HG03469 (cell line): ENCODE measurements around the gene OXCT1.
"Not testable (repeated sequence)": the region's sequence is repeated elsewhere in the genome, so short reads cannot be mapped to it uniquely, and the experiment has no call there.

Experiments used
- ATAC-seq: cut with Tn5 transposase; IDR thresholded peaks from one replicate; pipeline ENCODE4 v1.9.1; 2021; ENCODE audit warnings: mild to moderate bottlenecking, moderate library complexity, moderate number of reproducible peaks; ENCODE audit not compliant: unreplicated experiment

OXCT1 gene

GRCh38 chr5:41874512-41875060 is 4.4 kb upstream of the OXCT1 start:
- no peak for ATAC-seq

GRCh38 chr5:41871852-41872251 is 1.6 kb upstream of the OXCT1 start:
- no peak for ATAC-seq

GRCh38 chr5:41870627-41871048 is 413 bp upstream of the OXCT1 start:
- no peak for ATAC-seq

- ATAC-seq, result no peak
These were observed 988 bp downstream of the OXCT1 start for GRCh38 chr5:41869151-41869723.

- peak; percentile 37 for ATAC-seq
These were observed 6.2 kb downstream of the OXCT1 start for GRCh38 chr5:41863871-41864486.

GRCh38 chr5:41858890-41859289 is 11.3 kb downstream of the OXCT1 start:
- no peak for ATAC-seq

- no peak for ATAC-seq
These were observed 12.2 kb downstream of the OXCT1 start for GRCh38 chr5:41857989-41858388.

- ATAC-seq, result peak; percentile 78
These were observed 13.4 kb downstream of the OXCT1 start for GRCh38 chr5:41856644-41857491.

GRCh38 chr5:41852293-41852692 is 17.9 kb downstream of the OXCT1 start:
- no peak for ATAC-seq

GRCh38 chr5:41851116-41851515 is 19.1 kb downstream of the OXCT1 start:
- ATAC-seq, result no peak

- no peak for ATAC-seq
These were observed 21.2 kb downstream of the OXCT1 start for GRCh38 chr5:41848983-41849382.

- ATAC-seq, result not testable (repeated sequence)
These were observed 24.5 kb downstream of the OXCT1 start for GRCh38 chr5:41845751-41846150.

GRCh38 chr5:41844502-41844901 is 25.7 kb downstream of the OXCT1 start:
- ATAC-seq, result no peak

GRCh38 chr5:41843456-41844370 is 26.5 kb downstream of the OXCT1 start:
- ATAC-seq, result no peak

- peak; percentile 83 for ATAC-seq
These were observed 27.4 kb downstream of the OXCT1 start for GRCh38 chr5:41842777-41843176.

GRCh38 chr5:41841325-41841724 is 28.9 kb downstream of the OXCT1 start:
- no peak for ATAC-seq

- no peak for ATAC-seq
These were observed 30.0 kb downstream of the OXCT1 start for GRCh38 chr5:41840251-41840650.

GRCh38 chr5:41837793-41838192 is 32.4 kb downstream of the OXCT1 start:
- no peak for ATAC-seq

- no peak for ATAC-seq
These were observed 34.6 kb downstream of the OXCT1 start for GRCh38 chr5:41835645-41836044.

- ATAC-seq, result no peak
These were observed 35.7 kb downstream of the OXCT1 start for GRCh38 chr5:41834506-41834905.

GRCh38 chr5:41832430-41832829 is 37.8 kb downstream of the OXCT1 start:
- no peak for ATAC-seq
